Measurements from ENCODE around the gene PKD1L1. TPM values are rescaled to one million over a fixed set of nuclear protein-coding genes. Genes with fewer than 3 reads are reported as not detected.
"Not testable (repeated sequence)": the region's sequence is repeated elsewhere in the genome, so short reads cannot be mapped to it uniquely, and the experiment has no call there.

The PKD1L1 gene
- total and polyA plus RNA-seq, 4 experiments from 2014 or later, result 0.55 to 0.73 TPM; not detected in 2

GRCh38 chr7:47795631-47796030 lies 152.6 kb downstream of the PKD1L1 start:
- H3K4me3 Mint-ChIP-seq, result no peak overlapping the region
- no peak overlapping the region for H3K27ac Mint-ChIP-seq
- no peak for DNase-seq
- intact Hi-C loops (cut with micrococcal nuclease), result no loop called here
- Histone ChIP-seq H3K36me3 (ENCODE audit: insufficient read depth, low read length) (no peaks in the 10 kb centered on the region), H3K27me3 (ENCODE audit: insufficient read depth, low read length) (no peaks in the 10 kb centered on the region), H3K27ac (ENCODE audit: low read depth, low read length) (no peak overlapping the region), H3K4me3 (ENCODE audit: low read length in 2 of 2) (no peak overlapping the region), H3K4me1 (ENCODE audit: insufficient read depth, low read length) (no peaks in the 10 kb centered on the region), H3K9me3 (ENCODE audit: control insufficient read depth in 1 of 2, low read length in 2 of 2) (no peaks in the 10 kb centered on the region)
- H3K4me1 Mint-ChIP-seq, result no peaks in the 10 kb centered on the region
- peaks cover 0 to 1% of the 10 kb centered on the region in 2 donors for H3K27me3 Mint-ChIP-seq
- CTCF ChIA-PET (ENCODE audit: partially characterized antibody), result no interaction called here
- H3K9me3 Mint-ChIP-seq, result peaks cover 0 to 2% (median 0%) of the 10 kb centered on the region in 8 donors
- no peaks in the 10 kb centered on the region for H3K36me3 Mint-ChIP-seq
- POLR2A ChIA-PET (ENCODE audit: partially characterized antibody), result no interaction called here

- H3K4me3 ChIP-seq (ENCODE audit: low read length in 2 of 2); intact Hi-C loops (cut with micrococcal nuclease); H3K27ac ChIP-seq (ENCODE audit: low read depth, low read length); H3K27me3 ChIP-seq (ENCODE audit: insufficient read depth, low read length); H3K4me1 ChIP-seq (ENCODE audit: insufficient read depth, low read length); DNase-seq; CTCF ChIA-PET (ENCODE audit: partially characterized antibody); H3K9me3 ChIP-seq (ENCODE audit: control insufficient read depth in 1 of 2, low read length in 2 of 2); H3K9me3 Mint-ChIP-seq; H3K4me1 Mint-ChIP-seq; H3K27ac Mint-ChIP-seq; H3K4me3 Mint-ChIP-seq; H3K36me3 Mint-ChIP-seq; POLR2A ChIA-PET (ENCODE audit: partially characterized antibody); H3K27me3 Mint-ChIP-seq; H3K36me3 ChIP-seq (ENCODE audit: insufficient read depth, low read length): not testable (repeated sequence)
These were observed 153.1 kb downstream of the PKD1L1 start for GRCh38 chr7:47795126-47795525.

- Mint-ChIP-seq H3K4me1 (no peaks in the 10 kb centered on the region), H3K9me3 (peaks cover 0 to 2% (median 0%) of the 10 kb centered on the region in 8 donors), H3K4me3 (no peak overlapping the region), H3K27me3 (peaks cover 0 to 1% of the 10 kb centered on the region in 2 donors), H3K27ac (no peak overlapping the region), H3K36me3 (no peaks in the 10 kb centered on the region)
- intact Hi-C loops (cut with micrococcal nuclease), result no loop called here
- CTCF ChIA-PET (ENCODE audit: partially characterized antibody), result no interaction called here
- no peaks in the 10 kb centered on the region for H3K4me1 ChIP-seq (ENCODE audit: insufficient read depth, low read length)
- no peaks in the 10 kb centered on the region for H3K36me3 ChIP-seq (ENCODE audit: insufficient read depth, low read length)
- no peaks in the 10 kb centered on the region for H3K9me3 ChIP-seq (ENCODE audit: control insufficient read depth in 1 of 2, low read length in 2 of 2)
- no peaks in the 10 kb centered on the region for H3K27me3 ChIP-seq (ENCODE audit: insufficient read depth, low read length)
- H3K4me3 ChIP-seq (ENCODE audit: low read length in 2 of 2), result no peak overlapping the region
- no peak for DNase-seq
- POLR2A ChIA-PET (ENCODE audit: partially characterized antibody), result no interaction called here
- no peak overlapping the region for H3K27ac ChIP-seq (ENCODE audit: low read depth, low read length)
These were observed 154.2 kb downstream of the PKD1L1 start for GRCh38 chr7:47794016-47794415.

DNA sequence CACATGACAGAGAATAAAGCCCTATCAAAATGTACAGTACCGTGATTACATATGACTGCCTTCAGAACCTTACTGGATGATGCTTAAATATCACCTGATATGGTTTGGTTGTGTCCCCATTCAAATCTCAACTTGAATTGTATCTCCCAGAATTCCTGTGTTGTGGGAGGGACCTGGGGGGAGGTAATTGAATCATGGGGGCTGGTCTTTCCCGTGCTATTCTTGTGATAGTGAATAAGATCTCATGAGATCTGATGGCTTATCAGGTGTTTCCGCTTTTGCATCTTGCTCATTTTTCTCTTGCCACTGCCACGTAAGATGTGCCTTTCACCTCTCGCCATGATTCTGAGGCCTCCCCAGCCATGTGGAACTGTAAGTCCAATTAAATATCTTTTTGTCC lies 155.1 kb downstream of the PKD1L1 start:
- CTCF ChIA-PET (ENCODE audit: partially characterized antibody); H3K4me3 ChIP-seq (ENCODE audit: low read length in 2 of 2); POLR2A ChIA-PET (ENCODE audit: partially characterized antibody); H3K27ac ChIP-seq (ENCODE audit: low read depth, low read length); intact Hi-C loops (cut with micrococcal nuclease); H3K27me3 ChIP-seq (ENCODE audit: insufficient read depth, low read length); H3K36me3 Mint-ChIP-seq; H3K36me3 ChIP-seq (ENCODE audit: insufficient read depth, low read length); H3K9me3 Mint-ChIP-seq; H3K4me3 Mint-ChIP-seq; DNase-seq; H3K27ac Mint-ChIP-seq; H3K9me3 ChIP-seq (ENCODE audit: control insufficient read depth in 1 of 2, low read length in 2 of 2); H3K4me1 Mint-ChIP-seq; H3K27me3 Mint-ChIP-seq; H3K4me1 ChIP-seq (ENCODE audit: insufficient read depth, low read length): not testable (repeated sequence)

DNA sequence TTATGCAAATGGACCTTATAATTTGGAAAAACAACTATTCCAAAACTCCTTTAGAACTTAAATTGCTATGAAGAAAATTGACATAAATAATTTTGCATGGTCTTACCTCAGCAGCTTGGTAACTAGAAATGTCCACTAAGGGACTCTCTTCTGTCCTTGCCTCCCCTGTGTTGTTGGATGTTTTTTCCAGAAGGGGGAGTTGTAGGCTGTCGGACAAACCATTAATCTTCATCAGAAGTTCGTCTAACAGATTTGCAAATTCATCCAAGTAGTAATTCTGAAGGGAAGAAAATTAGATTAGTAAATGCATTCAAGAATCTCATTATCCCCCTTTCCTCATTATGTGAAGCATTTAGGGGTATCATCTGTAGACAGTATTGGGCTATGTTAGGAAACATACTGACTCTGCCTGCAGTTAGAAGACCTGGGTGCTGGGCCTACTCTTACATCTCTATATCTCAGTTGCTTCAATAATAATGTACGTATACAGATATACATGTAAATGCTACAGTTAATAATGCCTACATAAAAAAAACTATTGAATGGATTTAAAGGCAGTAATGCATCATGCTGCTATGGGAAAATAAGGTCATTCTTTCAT lies 155.6 kb downstream of the PKD1L1 start:
- no peak overlapping the region for H3K27ac ChIP-seq (ENCODE audit: low read depth, low read length)
- Mint-ChIP-seq H3K36me3 (no peaks in the 10 kb centered on the region), H3K4me3 (no peak overlapping the region), H3K27me3 (peaks cover 0 to 1% of the 10 kb centered on the region in 2 donors), H3K27ac (no peak overlapping the region), H3K9me3 (peaks cover 0 to 2% (median 0%) of the 10 kb centered on the region in 8 donors), H3K4me1 (no peaks in the 10 kb centered on the region)
- no peaks in the 10 kb centered on the region for H3K4me1 ChIP-seq (ENCODE audit: insufficient read depth, low read length)
- POLR2A ChIA-PET (ENCODE audit: partially characterized antibody), result no interaction called here
- intact Hi-C loops (cut with micrococcal nuclease), result no loop called here
- no peaks in the 10 kb centered on the region for H3K27me3 ChIP-seq (ENCODE audit: insufficient read depth, low read length)
- no peak for DNase-seq
- H3K9me3 ChIP-seq (ENCODE audit: control insufficient read depth in 1 of 2, low read length in 2 of 2), result no peaks in the 10 kb centered on the region
- H3K36me3 ChIP-seq (ENCODE audit: insufficient read depth, low read length), result no peaks in the 10 kb centered on the region
- CTCF ChIA-PET (ENCODE audit: partially characterized antibody), result no interaction called here
- no peak overlapping the region for H3K4me3 ChIP-seq (ENCODE audit: low read length in 2 of 2)

DNA sequence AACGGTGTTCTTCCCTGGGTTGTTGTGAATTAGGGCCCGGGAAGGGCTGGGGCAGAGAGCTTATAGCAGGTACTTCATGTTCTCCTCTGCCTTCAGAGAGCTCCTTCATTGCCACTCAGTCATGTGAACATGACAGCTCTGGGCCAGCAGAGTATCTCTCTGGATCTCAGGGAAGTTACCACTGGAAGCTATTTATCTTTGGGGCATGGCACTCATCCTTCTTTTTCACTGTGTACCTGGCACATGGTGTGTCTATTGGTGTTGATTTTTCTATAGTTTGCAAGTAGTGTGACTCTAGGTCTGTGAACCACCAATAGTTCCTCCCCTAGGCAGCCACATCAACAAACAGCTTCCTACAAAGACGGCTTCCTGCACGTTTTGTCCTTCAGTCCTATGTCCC lies 156.6 kb downstream of the PKD1L1 start:
- H3K27ac Mint-ChIP-seq, result no peak overlapping the region
- no peaks in the 10 kb centered on the region for H3K4me1 Mint-ChIP-seq
- H3K27me3 Mint-ChIP-seq, result peaks cover 0 to 1% of the 10 kb centered on the region in 2 donors
- no peak for DNase-seq
- no peak overlapping the region for H3K27ac ChIP-seq (ENCODE audit: low read depth, low read length)
- intact Hi-C loops (cut with micrococcal nuclease), result no loop called here
- no peaks in the 10 kb centered on the region for H3K27me3 ChIP-seq (ENCODE audit: insufficient read depth, low read length)
- no peaks in the 10 kb centered on the region for H3K4me1 ChIP-seq (ENCODE audit: insufficient read depth, low read length)
- H3K4me3 Mint-ChIP-seq, result no peak overlapping the region
- ChIA-PET POLR2A (ENCODE audit: partially characterized antibody) (no interaction called here), CTCF (ENCODE audit: partially characterized antibody) (no interaction called here)
- H3K9me3 Mint-ChIP-seq, result peaks cover 0 to 2% (median 0%) of the 10 kb centered on the region in 8 donors
- H3K36me3 Mint-ChIP-seq, result no peaks in the 10 kb centered on the region
- no peak overlapping the region for H3K4me3 ChIP-seq (ENCODE audit: low read length in 2 of 2)
- H3K9me3 ChIP-seq (ENCODE audit: control insufficient read depth in 1 of 2, low read length in 2 of 2), result no peaks in the 10 kb centered on the region
- no peaks in the 10 kb centered on the region for H3K36me3 ChIP-seq (ENCODE audit: insufficient read depth, low read length)

DNA sequence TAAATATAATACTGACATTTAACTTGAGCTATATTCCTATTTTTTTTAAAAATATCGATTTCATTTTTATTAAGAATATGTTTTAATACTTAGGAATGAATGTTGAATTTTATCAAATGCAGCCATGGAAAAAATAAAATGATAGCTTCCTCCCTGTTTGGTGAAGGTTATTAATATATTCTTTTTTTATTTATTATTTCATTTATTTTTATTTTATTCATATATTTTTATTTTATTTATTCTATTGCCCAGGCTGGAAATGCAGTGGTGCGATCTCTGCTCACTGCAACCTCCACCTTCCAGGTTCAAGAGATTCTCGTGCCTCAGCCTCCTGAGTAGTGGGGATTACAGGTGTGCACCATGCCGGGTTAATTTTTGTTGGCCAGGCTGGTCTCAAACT lies 160.2 kb downstream of the PKD1L1 start:
- no peaks in the 10 kb centered on the region for H3K27me3 ChIP-seq (ENCODE audit: insufficient read depth, low read length)
- H3K9me3 ChIP-seq (ENCODE audit: control insufficient read depth in 1 of 2, low read length in 2 of 2), result no peaks in the 10 kb centered on the region
- no peak overlapping the region for H3K27ac Mint-ChIP-seq
- no peaks in the 10 kb centered on the region for H3K36me3 Mint-ChIP-seq
- ChIA-PET CTCF (ENCODE audit: partially characterized antibody) (no interaction called here), POLR2A (ENCODE audit: partially characterized antibody) (no interaction called here)
- no peaks in the 10 kb centered on the region for H3K4me1 ChIP-seq (ENCODE audit: insufficient read depth, low read length)
- H3K9me3 Mint-ChIP-seq, result peaks cover 0 to 2% (median 0%) of the 10 kb centered on the region in 8 donors
- H3K36me3 ChIP-seq (ENCODE audit: insufficient read depth, low read length), result no peaks in the 10 kb centered on the region
- H3K4me3 ChIP-seq (ENCODE audit: low read length in 2 of 2), result no peak overlapping the region
- no peak for DNase-seq
- intact Hi-C loops (cut with micrococcal nuclease), result no loop called here
- H3K4me1 Mint-ChIP-seq, result no peaks in the 10 kb centered on the region
- H3K27ac ChIP-seq (ENCODE audit: low read depth, low read length), result no peak overlapping the region
- peaks cover 0 to 1% of the 10 kb centered on the region in 2 donors for H3K27me3 Mint-ChIP-seq
- H3K4me3 Mint-ChIP-seq, result no peak overlapping the region

Measured in CD4-positive, alpha-beta memory T cell (primary cell).